ENCODE results near the gene TMX3. TPM values are rescaled to one million over a fixed set of nuclear protein-coding genes. Genes with fewer than 3 reads are reported as not detected.

TMX3 gene
- polyA plus RNA-seq, 1 donor: 82.9 TPM

Other genes with a start within 250 kb of the TMX3 start
- 8.8 TPM for gene CCDC102B, start 83.0 kb upstream of the TMX3 start, polyA plus RNA-seq (ENCODE audit: insufficient read length)

Data from left kidney (tissue), 1 donor.